HG02884 (cell line): ENCODE data around the gene GMCL1.
A peak's percentile ranks its signal among the peaks of the same experiment; 100 is the strongest.
"Not testable (repeated sequence)": the region's sequence is repeated elsewhere in the genome, so short reads cannot be mapped to it uniquely, and the experiment has no call there.

Experiments
- ATAC-seq: cut with Tn5 transposase; IDR thresholded peaks from one replicate; pipeline ENCODE4 v1.9.1; 2021; ENCODE audit warnings: mild to moderate bottlenecking, moderate library complexity; ENCODE audit not compliant: unreplicated experiment

Gene GMCL1

GRCh38 chr2:69847068-69847828 lies 17.8 kb downstream of the GMCL1 start:
- ATAC-seq, result no peak

DNA sequence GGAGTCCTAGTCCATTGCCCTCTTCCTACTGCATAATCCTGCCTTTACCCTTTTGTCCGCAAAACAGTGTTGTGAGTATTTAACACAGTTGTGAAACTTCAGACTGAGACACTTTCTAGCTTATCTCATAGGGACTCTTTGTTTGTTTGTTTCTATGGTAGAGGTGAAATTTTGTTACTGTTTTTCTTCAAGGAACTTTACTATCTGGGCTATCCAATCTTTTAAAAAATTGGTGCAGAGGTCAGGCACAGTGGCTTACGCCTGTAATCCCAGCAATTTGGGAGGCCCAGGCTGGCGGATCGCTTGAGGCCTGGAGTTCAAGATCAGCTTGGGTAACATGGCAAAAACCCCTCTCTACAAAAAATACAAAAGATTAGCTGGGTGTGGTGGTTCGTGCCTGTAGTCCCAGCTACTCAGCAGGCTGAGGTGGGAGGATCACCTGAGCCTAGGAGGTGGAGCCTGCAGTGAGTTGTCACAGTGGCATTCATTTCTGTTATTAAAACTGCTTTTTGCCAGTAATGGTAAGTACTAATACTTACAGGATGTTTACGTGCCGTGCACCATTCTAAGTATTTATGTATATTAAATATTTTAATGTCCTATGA lies 18.8 kb downstream of the GMCL1 start:
- no peak for ATAC-seq

DNA sequence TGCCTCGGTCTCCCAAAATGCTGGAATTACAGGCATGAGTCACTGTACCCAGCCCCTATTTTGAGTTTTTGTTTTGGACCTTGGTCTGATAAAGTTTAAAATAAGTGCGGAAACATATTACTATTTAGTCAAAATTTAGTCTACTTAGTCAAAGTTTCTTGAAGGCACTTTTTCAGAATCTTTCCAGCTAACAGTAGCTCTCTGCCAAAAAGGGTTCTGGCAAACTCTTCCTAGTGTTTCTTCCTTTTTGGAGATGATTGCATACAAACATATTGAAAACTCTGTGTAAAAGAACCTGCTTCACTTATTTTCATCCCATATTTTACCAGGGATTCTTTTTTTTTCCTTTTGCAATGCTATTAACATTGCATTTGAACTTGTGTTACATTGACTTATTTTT lies 28.8 kb downstream of the GMCL1 start:
- ATAC-seq, result no peak

DNA sequence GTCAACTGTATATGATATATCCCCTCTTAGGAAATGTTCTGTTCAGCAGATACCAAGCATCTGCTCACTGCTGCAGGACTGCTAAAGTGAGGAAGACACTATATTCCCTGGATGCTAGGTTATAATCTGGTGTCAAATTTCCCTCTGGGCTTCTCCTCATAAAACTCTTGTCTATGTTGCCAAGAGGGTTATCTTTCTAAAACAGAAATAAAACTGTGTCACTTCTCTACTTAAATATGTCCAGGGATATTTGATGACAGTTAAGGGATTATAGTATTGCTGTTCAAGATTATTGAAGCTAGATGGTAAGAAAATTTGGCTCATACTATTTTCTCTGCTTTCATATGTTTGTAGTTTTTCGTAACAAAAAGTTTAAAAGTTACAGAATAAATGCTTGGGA lies 33.8 kb downstream of the GMCL1 start:
- no peak for ATAC-seq

DNA sequence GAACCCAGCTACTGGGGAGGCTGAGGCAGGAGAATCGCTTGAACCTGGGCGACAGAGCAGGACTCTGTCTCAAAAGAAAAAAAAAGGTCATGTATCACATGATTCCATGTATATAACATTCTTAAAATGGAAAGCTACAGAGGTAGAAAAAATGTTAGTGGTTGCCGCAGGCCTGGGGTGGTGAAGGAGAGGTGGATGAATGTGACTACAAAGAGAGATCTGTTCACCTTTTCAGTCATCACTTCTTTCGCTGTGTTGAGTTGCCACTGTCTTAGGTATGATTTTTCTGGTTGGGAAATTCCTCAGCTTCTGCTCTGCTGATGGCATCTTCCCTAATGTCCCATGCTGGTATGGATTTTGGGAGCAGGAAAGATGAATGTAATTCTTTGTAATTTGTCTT lies 59.0 kb downstream of the GMCL1 start:
- ATAC-seq, result no peak

DNA sequence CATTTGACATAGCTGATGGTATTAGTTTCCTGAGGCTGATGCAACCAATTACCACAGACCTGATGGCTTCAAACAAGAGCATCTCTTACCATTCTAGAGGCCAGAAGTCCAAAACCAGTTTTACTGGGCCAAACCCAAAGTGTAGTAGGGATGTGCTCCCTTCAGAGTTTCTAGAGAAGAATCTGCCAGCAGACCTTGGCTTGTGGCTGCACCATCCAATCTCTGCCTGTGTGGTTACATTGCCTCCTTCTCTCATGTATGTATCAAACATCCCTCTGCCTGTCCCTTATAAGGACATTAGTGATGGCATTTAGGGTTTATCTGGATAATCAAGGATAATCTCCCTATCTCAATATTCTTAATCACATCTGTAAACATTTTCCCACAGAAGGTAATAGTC lies 59.8 kb downstream of the GMCL1 start:
- ATAC-seq, result no peak

GRCh38 chr2:69890881-69891280 lies 61.4 kb downstream of the GMCL1 start:
- no peak for ATAC-seq

GRCh38 chr2:69892838-69893424 lies 63.5 kb downstream of the GMCL1 start:
- not testable (repeated sequence) for ATAC-seq

GRCh38 chr2:69893684-69894551 lies 64.5 kb downstream of the GMCL1 start, which contains the start of gene SNRNP27:
TSS of gene SNRNP27 (plus strand) at chr2:69893956. CDS start at chr2:69893985, 29 bp downstream.
- ATAC-seq, result no peak

GRCh38 chr2:69894737-69895136 lies 65.3 kb downstream of the GMCL1 start:
- not testable (repeated sequence) for ATAC-seq

DNA sequence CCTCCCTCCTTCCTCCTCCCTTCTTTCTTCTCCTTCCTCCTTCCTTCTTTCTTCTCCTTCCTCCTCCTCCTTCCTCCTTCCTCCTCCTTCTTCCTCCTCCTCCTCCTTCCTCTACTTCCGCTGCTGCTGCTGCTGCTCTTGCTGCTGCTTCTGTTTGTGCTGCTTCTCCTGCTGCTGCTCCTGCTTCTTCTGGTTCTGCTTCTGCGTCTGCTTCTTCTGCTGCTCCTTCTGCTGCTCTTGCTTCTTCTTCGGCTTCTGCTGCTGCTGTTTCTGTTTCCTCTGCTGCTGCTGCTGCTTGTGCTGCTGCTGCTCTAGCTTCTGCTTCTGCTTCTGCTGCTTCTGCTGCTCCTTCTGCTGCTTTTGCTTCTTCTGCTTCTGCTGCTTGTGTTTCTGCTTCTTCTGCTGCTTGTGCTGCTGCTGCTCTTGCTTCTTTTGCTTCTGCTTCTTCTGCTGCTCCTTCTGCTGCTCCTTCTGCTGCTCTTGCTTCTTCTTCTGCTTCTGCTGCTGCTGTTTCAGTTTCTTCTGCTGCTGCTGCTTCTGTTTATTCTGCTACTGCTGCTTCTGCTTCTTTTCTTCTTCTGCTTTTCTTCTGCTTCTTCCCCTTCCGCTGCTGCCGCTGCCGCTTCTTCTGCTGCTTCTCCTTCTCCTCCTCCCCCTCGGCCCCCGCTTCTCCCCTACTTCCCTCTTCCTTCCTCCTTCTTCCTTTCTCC lies 72.9 kb downstream of the GMCL1 start:
- ATAC-seq, result no peak

DNA sequence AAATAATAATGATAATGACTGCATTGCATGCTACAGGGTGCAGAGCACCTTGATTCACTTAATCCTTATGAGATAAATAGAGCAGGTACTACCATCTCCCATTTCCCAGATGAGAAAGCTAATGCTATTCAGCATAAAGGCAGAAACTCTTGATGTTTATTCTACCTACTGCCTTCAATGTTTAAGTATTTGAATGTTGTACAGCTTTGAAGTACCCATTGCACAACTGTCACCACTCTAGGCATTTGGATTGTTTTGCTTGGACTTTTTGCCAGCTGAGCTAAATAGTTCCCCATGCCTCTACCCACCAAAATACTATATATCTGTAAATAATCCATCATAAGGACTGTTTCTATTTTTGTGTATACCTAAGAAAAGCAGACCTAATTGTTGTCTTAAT lies 77.8 kb downstream of the GMCL1 start:
- ATAC-seq, result no peak

GRCh38 chr2:69911985-69912563 lies 82.6 kb downstream of the GMCL1 start:
- ATAC-seq, result no peak

- ATAC-seq, result peak; percentile 89
Observed at GRCh38 chr2:69914164-69914949, 84.9 kb downstream of the GMCL1 start.

DNA sequence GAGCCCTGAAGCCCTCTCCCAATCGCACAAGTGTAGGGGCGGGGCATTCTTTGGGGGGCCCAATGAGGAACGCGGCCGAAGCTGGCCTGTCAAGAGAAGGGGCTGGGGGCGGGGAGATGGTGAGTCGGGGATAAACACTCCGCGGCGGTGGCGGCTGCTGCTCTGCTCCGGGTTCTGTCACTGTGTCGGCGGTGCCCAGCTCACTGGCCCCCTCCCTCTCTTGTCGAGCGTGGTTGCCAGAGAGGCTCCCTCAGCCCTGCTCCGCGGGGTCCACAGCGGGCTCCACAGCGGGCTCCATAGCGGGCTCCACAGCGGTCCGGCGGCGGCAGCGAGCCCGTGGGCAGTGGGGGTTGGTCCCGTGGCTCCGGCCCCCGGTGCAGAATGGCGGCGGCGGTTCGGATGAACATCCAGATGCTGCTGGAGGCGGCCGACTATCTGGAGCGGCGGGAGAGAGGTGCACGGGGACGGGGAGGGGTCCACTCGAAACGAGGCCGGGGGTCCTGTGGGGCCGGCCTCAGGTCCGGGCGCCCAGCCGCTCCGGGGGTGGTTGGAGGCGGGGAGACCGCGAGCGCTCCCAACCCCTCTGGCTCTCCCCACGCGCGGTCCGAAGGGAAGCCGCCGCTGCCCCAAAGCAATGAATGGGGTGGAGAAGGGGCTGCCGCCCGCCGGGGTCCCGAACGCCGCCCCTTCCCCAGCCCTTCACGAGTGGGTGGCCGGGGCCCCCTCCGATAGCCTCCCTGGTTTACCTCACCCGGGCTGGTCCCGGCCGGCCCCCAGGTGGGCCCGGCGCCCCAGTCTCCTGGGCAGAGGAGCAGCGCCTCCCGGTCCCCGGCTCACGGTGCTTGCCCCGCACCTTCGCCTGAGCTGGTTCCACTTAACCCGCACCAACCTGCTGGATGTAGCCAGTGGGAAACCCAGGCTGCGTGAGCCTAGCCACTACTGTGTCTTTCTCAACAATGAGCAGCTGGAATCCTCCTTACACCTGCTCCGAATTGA lies 85.8 kb downstream of the GMCL1 start, which contains the start of gene MXD1:
Gene MXD1 (plus strand): TSS at position 160 of the 996 bp plus-strand sequence. CDS start 222 bp downstream, at position 382.
- no peak for ATAC-seq

- no peak for ATAC-seq
Observed at GRCh38 chr2:69916106-69916505, 86.6 kb downstream of the GMCL1 start.

DNA sequence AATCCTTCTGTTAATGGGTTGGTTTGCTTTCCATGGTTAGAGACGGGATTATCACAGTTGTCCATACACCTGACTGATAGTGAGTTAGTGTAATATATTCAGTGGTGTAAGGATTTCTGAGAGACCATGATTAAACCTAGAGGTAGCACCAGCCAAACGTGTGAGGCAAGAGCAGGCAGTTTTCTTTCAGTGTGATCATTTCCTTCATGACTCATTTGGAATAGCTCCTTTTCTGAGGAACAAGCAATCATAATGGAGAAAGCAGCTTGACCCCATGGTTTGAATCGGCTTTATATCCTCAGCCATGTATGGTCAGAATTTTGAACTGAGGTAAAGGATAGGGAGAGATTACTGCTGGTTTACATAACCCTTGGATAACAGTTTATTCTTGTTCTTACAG lies 88.4 kb downstream of the GMCL1 start:
- ATAC-seq, result no peak

- no peak for ATAC-seq
Observed at GRCh38 chr2:69918401-69918800, 88.9 kb downstream of the GMCL1 start.
